ENCODE results near the gene DPF3.

DNA sequence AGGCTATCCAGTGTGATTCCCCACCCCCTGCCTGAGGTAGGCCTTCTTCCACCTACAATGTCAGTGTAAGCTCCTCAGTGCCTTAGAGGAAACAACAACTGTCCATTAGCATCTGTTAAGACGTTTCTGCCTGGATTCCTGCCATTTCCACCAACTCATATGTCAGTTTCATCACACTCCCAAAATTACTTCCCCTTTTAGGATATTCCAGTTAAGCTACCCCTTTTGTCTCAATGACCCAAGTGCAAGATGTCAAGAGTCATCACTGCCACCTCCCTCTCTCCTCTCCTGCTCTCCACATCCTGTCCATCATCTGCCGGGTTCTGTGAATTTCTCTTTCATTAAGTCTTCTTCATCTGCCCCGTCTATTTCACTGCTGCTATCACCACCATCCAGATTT, 189.4 kb downstream of the DPF3 start:
- TF ChIP-seq, protein P1, sequence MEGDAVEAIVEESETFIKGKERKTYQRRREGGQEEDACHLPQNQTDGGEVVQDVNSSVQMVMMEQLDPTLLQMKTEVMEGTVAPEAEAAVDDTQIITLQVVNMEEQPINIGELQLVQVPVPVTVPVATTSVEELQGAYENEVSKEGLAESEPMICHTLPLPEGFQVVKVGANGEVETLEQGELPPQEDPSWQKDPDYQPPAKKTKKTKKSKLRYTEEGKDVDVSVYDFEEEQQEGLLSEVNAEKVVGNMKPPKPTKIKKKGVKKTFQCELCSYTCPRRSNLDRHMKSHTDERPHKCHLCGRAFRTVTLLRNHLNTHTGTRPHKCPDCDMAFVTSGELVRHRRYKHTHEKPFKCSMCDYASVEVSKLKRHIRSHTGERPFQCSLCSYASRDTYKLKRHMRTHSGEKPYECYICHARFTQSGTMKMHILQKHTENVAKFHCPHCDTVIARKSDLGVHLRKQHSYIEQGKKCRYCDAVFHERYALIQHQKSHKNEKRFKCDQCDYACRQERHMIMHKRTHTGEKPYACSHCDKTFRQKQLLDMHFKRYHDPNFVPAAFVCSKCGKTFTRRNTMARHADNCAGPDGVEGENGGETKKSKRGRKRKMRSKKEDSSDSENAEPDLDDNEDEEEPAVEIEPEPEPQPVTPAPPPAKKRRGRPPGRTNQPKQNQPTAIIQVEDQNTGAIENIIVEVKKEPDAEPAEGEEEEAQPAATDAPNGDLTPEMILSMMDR (IDR thresholded peaks at IDR 0.05 in 2 of 3, conservative IDR thresholded peaks at IDR 0.05 in 1 of 3; ENCODE audit: insufficient read depth in 2 of 3, low read depth in 1 of 3, low read length in 3 of 3): no peak
- no peak for TF ChIP-seq ZNF589 (CRISPR knock-in tag; IDR thresholded peaks at IDR 0.05; ENCODE audit: low read depth)
- TF ChIP-seq POLR2AphosphoS5 (IDR thresholded peaks at IDR 0.05; ENCODE audit: control insufficient read depth, insufficient read depth, low read depth, low read length): no peak
- TF ChIP-seq, protein P2, sequence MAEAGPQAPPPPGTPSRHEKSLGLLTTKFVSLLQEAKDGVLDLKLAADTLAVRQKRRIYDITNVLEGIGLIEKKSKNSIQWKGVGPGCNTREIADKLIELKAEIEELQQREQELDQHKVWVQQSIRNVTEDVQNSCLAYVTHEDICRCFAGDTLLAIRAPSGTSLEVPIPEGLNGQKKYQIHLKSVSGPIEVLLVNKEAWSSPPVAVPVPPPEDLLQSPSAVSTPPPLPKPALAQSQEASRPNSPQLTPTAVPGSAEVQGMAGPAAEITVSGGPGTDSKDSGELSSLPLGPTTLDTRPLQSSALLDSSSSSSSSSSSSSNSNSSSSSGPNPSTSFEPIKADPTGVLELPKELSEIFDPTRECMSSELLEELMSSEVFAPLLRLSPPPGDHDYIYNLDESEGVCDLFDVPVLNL (CRISPR knock-in tag; IDR thresholded peaks at IDR 0.05; ENCODE audit: low read depth): no peak
- TF ChIP-seq, protein P3, sequence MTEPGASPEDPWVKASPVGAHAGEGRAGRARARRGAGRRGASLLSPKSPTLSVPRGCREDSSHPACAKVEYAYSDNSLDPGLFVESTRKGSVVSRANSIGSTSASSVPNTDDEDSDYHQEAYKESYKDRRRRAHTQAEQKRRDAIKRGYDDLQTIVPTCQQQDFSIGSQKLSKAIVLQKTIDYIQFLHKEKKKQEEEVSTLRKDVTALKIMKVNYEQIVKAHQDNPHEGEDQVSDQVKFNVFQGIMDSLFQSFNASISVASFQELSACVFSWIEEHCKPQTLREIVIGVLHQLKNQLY (CRISPR knock-in tag; conservative IDR thresholded peaks at IDR 0.05): no peak
- TF ChIP-seq ZNF436 (CRISPR knock-in tag; IDR thresholded peaks at IDR 0.05): no peak
- no peak for TF ChIP-seq JUND (IDR thresholded peaks at IDR 0.05; ENCODE audit: borderline replicate concordance, low read depth, low read length)
- no peak for TF ChIP-seq JUND (tag; IDR thresholded peaks at IDR 0.05; ENCODE audit: borderline replicate concordance, low read depth, low read length)
- TF ChIP-seq RAD21 (CRISPR knock-in tag; conservative IDR thresholded peaks at IDR 0.05 in 1 of 2, IDR thresholded peaks at IDR 0.05 in 1 of 2): no peak
- no peak for TF ChIP-seq ZNF274 (IDR thresholded peaks at IDR 0.05; ENCODE audit: borderline replicate concordance, low read depth, low read length)
- TF ChIP-seq, protein P4, sequence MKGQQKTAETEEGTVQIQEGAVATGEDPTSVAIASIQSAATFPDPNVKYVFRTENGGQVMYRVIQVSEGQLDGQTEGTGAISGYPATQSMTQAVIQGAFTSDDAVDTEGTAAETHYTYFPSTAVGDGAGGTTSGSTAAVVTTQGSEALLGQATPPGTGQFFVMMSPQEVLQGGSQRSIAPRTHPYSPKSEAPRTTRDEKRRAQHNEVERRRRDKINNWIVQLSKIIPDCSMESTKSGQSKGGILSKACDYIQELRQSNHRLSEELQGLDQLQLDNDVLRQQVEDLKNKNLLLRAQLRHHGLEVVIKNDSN (CRISPR knock-in tag; IDR thresholded peaks at IDR 0.05): no peak
- TF ChIP-seq TEAD1 (CRISPR knock-in tag; IDR thresholded peaks at IDR 0.05): no peak
- no peak for TF ChIP-seq FOS (IDR thresholded peaks at IDR 0.05; ENCODE audit: extremely low read depth, insufficient read length)

Data from K562 (cell line).